Esophagus (tissue), 2 donors: ENCODE results near the gene RANGAP1. TPM values are rescaled to one million over a fixed set of nuclear protein-coding genes. Genes with fewer than 3 reads are reported as not detected.

Experiments
- H3K27ac ChIP-seq, 2 donors: one replicate each; pipeline ENCODE4 v1.5.1; 2013; ENCODE audit warnings: low read depth in 2 of 2, mild to moderate bottlenecking in 2 of 2, inconsistent platforms in 1 of 2, low read length in 1 of 2, moderate library complexity in 1 of 2
- H3K27me3 ChIP-seq, 2 donors: one replicate each; pipeline ENCODE4 v1.6.1; 2013; ENCODE audit warnings: low read length in 2 of 2, control low read depth in 1 of 2, mild to moderate bottlenecking in 1 of 2; ENCODE audit not compliant: insufficient read depth in 2 of 2, control insufficient read depth in 1 of 2
- H3K36me3 ChIP-seq, 2 donors: one replicate each; pipeline ENCODE4 v1.6.1; 2013; ENCODE audit warnings: low read length in 1 of 2; ENCODE audit not compliant: control insufficient read depth in 2 of 2, insufficient read depth in 2 of 2
- H3K4me1 ChIP-seq, 2 donors: one replicate each; pipeline ENCODE4 v1.6.1; 2013; ENCODE audit warnings: low read length in 1 of 2; ENCODE audit not compliant: control insufficient read depth in 2 of 2, insufficient read depth in 2 of 2
- H3K4me3 ChIP-seq, 2 donors: one replicate each; pipeline ENCODE4 v1.5.1; 2013; ENCODE audit warnings: low read length in 2 of 2, mild to moderate bottlenecking in 2 of 2, low read depth in 1 of 2, moderate library complexity in 1 of 2
- H3K9me3 ChIP-seq, 2 donors: one replicate each; pipeline ENCODE4 v1.6.1; 2013; ENCODE audit warnings: mild to moderate bottlenecking in 2 of 2, low read depth in 1 of 2, low read length in 1 of 2, moderate library complexity in 1 of 2; ENCODE audit not compliant: control insufficient read depth in 2 of 2, insufficient read depth in 1 of 2
- WGBS, 2 donors: extraction: QIAGEN DNeasy Blood & Tissue Kit; methylation state at CpG; one replicate each; pipeline ENCODE4 v1.1.7; 2013; 5-methylcytosine and 5-hydroxymethylcytosine counted together
- polyA plus RNA-seq, 2 donors: library from polyadenylated mRNA; stranded (reverse); fragments of 200-250 nt; gene quantifications; one replicate each; pipeline ENCODE4 v1.2.3, GENCODE V29; 2013
- donor health status: healthy with polysubstance abuse.
- donor health status: Bipolar disorder and iron deficiency.

RANGAP1 gene
- polyA plus RNA-seq, 2 donors, result 53.0 to 61.7 TPM

- peaks cover 0 to 1% of the 10 kb centered on the region in 2 donors for H3K36me3 ChIP-seq
- no peak within 1 kb of the TSS for H3K27ac ChIP-seq
- peaks cover 6 to 20% of the 10 kb centered on the region in 2 donors for H3K4me1 ChIP-seq
- peaks cover 0 to 2% of the 10 kb centered on the region in 2 donors for H3K9me3 ChIP-seq
- H3K4me3 ChIP-seq, result no peak within 1 kb of the TSS
- WGBS, 2 donors, result 61 to 63% methylated on average over 24 of the region's 24 CpGs
- no peaks in the 10 kb centered on the region for H3K27me3 ChIP-seq
Observed at GRCh38 chr22:41240377-41241132, 45.4 kb downstream of the RANGAP1 start, which contains the start of gene CHADL. TSS of gene CHADL (minus strand) at chr22:41240931. CDS start at chr22:41240881, 50 bp downstream.

GRCh38 chr22:41239443-41240128, 46.4 kb downstream of the RANGAP1 start:
- H3K27me3 ChIP-seq, result no peaks in the 10 kb centered on the region
- H3K27ac ChIP-seq, result no peak overlapping the region
- no peaks in the 10 kb centered on the region for H3K36me3 ChIP-seq
- peaks cover 6 to 20% of the 10 kb centered on the region in 2 donors for H3K4me1 ChIP-seq
- H3K9me3 ChIP-seq, result peaks cover 0 to 2% of the 10 kb centered on the region in 2 donors
- 73 to 75% methylated on average over 16 of the region's 16 CpGs for WGBS, 2 donors
- H3K4me3 ChIP-seq, result no peak overlapping the region

DNA sequence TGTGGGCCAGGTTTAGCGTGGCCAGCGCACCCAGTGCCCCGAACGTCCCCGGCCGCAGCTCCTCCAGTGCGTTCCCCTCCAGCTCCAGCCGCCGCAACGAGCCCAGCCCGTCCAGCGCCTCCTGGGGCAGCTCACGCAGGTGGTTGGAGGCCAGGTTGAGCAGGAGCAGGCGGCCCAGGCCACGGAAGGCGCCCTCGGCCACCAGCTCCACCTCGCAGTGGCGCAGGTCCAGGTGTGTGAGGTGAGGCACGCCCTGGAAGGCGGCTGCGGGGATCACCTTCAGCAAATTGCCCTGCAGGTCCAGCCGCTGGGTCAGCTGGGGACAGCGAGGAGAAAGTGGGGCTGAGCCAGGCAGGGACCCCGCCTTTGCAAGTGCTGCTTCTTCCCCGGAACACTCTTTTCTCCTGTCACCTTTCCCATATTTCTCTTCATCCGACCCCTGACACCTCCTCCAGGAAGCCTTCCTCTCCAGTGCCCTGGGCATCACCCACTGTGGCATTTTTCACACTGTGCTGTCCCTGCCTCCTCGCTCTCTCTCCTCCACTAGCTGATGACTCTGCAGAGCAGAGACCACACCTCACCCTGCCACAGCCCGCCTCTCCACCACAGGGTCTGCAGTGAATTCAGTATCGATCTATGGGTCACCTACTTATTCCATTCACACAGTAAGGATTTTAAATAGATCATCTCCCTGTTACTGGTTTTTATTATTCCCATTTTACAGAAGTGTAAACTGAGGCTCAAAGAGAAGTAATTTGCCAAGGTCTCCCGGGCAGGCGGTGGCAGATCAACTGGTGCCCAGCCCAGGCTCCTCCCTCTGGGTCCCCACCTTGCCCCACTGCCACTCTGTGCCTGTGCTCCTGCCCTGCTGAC, 47.2 kb downstream of the RANGAP1 start:
- Histone ChIP-seq H3K4me1 (peaks cover 6 to 20% of the 10 kb centered on the region in 2 donors), H3K27ac (peak overlapping the region; percentile 7 to 63)
- WGBS, 2 donors, result 56 to 69% methylated on average over 29 to 32 of the region's 32 CpGs

GRCh38 chr22:41237707-41238569, 48.0 kb downstream of the RANGAP1 start:
- Histone ChIP-seq H3K27ac (peak overlapping the region; percentile 7 to 63), H3K36me3 (no peaks in the 10 kb centered on the region), H3K9me3 (peaks cover 0 to 2% of the 10 kb centered on the region in 2 donors), H3K27me3 (no peaks in the 10 kb centered on the region), H3K4me1 (peaks cover 6 to 20% of the 10 kb centered on the region in 2 donors), H3K4me3 (peak overlapping the region; percentile 38 to 52)
- 9 to 16% methylated on average over 67 to 97 of the region's 97 CpGs for WGBS, 2 donors

More for the DNA sequence above, 47.2 kb downstream of the RANGAP1 start:
- Histone ChIP-seq H3K27me3 (no peaks in the 10 kb centered on the region), H3K9me3 (peaks cover 0 to 2% of the 10 kb centered on the region in 2 donors), H3K4me3 (peak overlapping the region; percentile 38 to 52), H3K36me3 (no peaks in the 10 kb centered on the region)

DNA sequence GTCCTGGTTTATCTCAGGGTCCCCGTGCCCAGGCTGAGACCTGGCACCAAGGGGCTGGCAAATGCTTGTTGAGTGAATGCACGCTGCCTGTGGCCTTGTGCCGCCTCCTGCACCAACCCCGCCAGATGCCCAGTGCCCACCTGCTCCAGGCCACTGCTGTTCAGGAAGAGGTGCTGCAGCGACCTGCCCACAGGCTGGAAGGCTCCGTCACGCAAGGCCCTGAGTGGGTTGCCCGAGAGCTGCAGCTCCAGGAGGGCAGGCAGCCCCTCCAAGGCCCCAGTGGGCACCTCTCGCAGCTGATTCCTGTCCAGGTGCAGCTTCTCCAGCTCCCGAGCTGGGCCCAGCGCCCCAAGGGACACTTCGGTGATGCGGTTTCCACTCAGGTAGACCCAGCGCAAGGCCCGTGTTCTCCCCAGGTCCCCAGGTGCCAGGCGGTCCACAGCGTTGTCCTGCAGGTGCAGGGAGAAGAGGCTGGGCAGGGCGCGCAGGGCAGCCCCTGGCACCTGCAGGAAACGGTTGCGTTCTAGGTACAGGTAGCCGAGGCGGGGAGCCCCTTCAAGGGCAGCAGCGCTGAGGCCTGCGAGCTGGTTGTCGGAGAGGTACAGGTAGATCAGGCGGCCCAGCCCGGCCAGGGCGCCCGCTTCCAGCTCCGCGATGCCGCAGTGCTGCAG, 48.8 kb downstream of the RANGAP1 start:
- Histone ChIP-seq H3K36me3 (no peaks in the 10 kb centered on the region), H3K27me3 (no peaks in the 10 kb centered on the region), H3K4me1 (peaks cover 6 to 20% of the 10 kb centered on the region in 2 donors), H3K27ac (no peak overlapping the region), H3K9me3 (peaks cover 0 to 2% of the 10 kb centered on the region in 2 donors), H3K4me3 (peak overlapping the region; percentile 38 to 52)
- 38 to 44% methylated on average over 33 of the region's 33 CpGs for WGBS, 2 donors

DNA sequence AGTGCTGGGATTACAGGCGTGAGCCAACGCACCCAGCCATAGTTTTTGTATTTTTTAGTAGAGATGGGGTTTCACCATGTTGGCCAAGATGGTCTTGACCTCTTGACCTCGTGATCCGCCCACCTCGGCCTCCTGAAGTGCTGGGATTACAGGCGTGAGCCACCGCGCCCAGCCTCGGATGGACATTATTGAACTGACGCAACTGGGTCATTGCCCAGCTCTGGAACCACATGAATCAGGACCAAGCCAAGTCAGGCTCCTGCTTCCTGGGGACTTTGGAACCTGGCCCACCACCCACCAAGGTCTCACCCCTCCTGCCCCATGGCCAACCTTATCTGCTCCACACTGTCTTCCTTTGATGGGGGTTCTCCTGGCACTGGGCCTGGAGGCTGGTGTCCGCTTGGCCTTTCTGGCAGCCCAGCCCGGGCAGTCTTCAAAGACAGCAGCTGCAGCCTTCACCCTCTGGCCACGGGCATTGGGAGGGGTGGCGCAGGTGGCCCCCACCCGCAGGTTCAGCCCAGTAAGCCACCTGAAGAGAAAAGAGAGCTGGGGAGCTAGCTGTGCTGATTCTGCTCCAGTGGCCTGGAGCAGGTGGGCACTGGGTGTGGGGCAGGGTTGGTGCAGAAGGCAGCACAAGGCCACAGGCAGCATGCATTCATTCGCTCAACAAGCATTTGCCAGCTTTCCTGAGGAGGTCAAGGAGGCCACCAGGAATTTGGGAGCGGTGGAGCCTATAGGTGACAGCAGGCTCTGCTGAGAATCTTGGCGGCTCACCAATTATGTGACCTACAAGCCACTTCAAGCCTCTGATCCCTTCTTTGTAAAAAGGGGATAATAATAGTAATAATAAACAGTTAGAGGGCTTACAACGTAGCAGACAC, 50.9 kb downstream of the RANGAP1 start:
- no peak overlapping the region for H3K4me3 ChIP-seq
- 80 to 82% methylated on average over 19 of the region's 19 CpGs for WGBS, 2 donors
- peaks cover 6 to 24% of the 10 kb centered on the region in 2 donors for H3K4me1 ChIP-seq
- H3K27me3 ChIP-seq, result no peaks in the 10 kb centered on the region
- H3K9me3 ChIP-seq, result peaks cover 0 to 2% of the 10 kb centered on the region in 2 donors
- peaks cover 3 to 6% of the 10 kb centered on the region in 2 donors for H3K36me3 ChIP-seq
- no peak overlapping the region for H3K27ac ChIP-seq

DNA sequence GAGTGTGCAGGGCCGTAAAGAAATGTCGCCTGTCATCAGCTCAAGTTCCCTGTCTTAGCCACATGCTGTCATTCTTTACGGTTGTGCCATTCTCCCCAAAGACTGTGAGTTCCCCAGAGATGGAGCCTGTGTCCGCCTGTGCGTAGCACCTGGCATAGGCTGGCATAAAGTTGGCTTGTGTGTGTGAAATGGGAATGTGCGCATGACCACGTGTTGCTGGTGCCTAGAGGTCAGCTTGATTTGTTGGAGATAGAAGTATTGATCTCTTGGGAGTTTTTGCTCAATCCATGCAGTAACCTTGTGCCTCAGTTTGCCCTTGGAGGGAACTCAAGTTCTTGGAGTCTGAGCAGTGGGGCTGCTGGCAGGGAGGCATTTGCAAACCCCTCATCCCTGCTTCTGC, 54.6 kb downstream of the RANGAP1 start:
- WGBS, 2 donors, result 82 to 83% methylated on average over 7 of the region's 7 CpGs
- no peaks in the 10 kb centered on the region for H3K9me3 ChIP-seq
- H3K4me1 ChIP-seq, result peaks cover 0 to 4% of the 10 kb centered on the region in 2 donors
- no peak overlapping the region for H3K27ac ChIP-seq
- no peak overlapping the region for H3K4me3 ChIP-seq
- peaks cover 10 to 32% of the 10 kb centered on the region in 2 donors for H3K36me3 ChIP-seq
- no peaks in the 10 kb centered on the region for H3K27me3 ChIP-seq

DNA sequence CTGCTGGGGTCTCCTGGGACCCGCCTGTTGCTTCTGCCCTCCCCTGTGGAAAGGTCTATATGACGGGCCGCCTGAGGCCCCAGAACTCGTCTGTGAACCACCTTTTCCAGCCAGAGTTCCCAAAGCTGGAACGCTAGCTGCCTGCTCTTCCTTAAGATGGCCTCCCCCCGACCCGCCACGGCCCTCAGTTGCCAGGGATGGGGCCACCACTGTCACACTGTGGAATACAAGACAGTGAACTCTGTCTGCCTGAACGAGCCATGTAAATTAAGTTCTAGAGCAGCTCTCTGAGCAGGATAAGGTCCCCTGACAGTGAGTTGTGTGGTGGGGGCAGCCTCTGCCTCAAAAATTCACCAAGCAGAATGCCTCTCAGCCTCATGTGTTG, 55.6 kb downstream of the RANGAP1 start:
- Histone ChIP-seq H3K36me3 (peaks cover 14 to 36% of the 10 kb centered on the region in 2 donors), H3K9me3 (no peaks in the 10 kb centered on the region)
- 83 to 84% methylated on average over 9 of the region's 9 CpGs for WGBS, 2 donors

More for the DNA sequence above, 55.6 kb downstream of the RANGAP1 start:
- Histone ChIP-seq H3K27ac (no peak overlapping the region), H3K4me3 (no peak overlapping the region), H3K27me3 (no peaks in the 10 kb centered on the region), H3K4me1 (peaks cover 0 to 4% of the 10 kb centered on the region in 2 donors)
